SK-N-DZ (cell line): ENCODE measurements around the gene TMEM45A.
"Not testable (repeated sequence)": the region's sequence is repeated elsewhere in the genome, so short reads cannot be mapped to it uniquely, and the experiment has no call there.

Experiments
- DNase-seq: peaks from one replicate; pipeline ENCODE4 v3.0.0-alpha.2; 2015; ENCODE audit warnings: low spot score

TMEM45A gene

DNA sequence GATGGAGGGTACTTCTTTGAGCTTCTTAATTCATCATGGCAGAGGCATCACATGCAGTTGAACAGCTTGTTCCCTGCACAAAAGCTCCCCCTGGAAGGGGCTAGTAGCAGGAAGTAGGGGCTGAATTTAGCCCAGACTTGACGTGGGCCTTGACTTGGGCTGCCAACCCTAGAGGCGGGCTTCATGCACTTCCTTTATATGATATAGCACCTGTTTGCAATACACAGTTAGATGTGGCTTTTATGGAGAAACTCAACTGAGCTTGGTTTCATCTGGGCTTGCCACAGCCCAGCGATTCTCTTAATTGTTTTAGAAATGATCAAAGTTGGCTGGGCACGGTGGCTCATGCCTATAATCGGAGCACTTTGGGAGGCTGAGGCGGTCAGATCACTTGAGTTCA is 83.3 kb downstream of the TMEM45A start:
- DNase-seq = no peak

DNA sequence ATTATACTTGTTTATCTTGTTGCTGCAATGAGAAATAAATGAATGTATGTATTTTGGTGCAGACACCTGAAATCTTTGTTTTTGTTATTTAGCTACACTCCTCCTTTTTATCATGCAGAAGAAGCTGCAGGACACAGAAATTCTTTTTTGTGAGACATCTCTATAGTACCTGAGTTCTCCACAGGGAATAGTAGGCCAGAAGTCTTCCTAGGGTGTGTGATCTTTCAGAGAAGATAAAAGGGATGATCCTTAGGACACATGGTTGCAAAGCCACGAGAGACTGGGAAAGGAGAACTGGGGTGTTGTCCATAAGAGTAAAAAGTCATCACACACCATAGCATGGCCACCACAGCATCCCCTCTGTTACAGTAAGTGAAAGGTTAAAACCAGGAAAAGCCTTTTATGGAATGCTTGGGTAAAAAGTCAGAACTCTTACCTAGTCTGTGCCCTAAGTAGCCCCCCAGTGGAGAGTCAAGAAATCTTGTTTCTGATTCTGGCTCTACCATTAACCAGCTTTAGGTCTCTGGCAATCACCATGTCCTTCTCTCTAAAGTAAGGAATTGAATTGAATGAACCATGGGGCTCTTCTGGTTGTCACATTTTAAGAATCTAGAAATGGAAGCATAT is 85.1 kb downstream of the TMEM45A start:
- no peak for DNase-seq

DNA sequence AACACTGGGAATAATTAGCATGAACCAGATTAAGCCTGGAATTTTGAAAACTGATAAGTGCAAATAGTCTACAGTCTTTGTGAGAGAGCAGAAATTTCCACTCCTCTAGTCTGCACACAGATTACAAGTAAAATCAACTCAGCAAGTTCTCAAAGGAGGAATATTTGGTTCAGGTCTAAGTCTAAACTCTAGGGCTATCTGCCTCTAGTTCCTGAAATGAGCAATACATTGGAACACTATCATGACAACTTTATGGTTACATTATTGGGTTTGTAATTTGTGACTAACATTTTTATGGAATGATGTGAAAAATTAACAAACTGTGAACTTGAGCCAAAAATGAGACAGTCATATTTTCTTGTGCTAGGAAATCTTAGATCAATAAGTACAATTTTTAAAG is 86.2 kb downstream of the TMEM45A start:
- DNase-seq = no peak

DNA sequence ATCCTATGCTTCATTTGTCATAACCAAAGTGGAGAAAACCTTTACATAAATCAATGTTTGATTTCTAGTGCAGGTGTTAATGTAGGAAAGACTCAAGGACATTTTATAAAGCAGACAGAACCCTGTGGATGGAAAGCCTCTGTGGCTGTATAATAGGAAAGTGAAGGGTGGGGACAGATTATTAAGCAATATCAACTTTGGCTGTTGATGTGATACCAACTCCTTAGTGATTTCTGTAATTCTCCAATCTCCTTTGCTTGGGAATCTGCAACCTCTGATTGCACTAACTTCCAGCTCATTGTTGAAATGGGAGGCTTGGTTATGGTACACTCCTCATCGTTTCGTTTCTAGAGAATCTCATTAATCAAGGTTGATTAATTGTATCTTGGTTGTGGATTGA is 87.7 kb downstream of the TMEM45A start:
- DNase-seq = no peak

DNA sequence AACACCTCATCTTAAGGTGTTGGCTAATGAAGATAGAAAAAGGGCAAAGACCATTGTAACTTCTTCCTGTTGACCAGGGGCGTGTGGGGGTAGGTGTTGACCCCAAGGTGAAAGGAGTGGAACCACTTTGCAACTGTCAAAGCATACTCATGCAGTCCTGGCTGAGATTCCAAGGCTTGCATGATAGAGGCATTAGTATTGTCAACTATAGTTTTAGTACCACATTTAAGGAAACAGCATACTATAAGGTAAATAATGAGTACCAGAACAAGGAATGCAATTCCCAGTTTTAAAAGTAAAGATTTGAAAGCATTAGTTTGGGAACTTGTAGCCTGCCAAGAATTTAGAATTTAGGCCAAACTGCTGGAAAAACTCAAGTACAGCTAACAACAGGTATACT is 89.2 kb downstream of the TMEM45A start:
- no peak for DNase-seq

DNA sequence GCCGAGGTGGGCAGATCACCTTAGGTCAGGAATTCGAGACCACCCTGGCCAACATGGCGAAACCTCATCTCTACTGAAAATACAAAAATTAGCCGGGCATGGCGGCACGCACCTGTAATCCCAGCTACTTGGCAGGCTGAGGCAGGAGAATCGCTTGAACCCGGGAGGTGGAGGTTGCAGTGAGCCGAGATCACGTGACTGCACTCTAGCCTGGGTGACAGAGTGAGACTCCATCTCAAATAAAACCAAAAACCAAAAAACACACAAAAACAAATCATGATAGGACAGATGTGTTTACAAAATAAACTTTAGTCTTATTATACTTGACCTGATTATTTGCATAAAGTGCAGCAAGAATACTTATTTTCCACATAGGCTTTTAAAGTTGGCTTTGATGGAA is 89.7 kb downstream of the TMEM45A start:
- not testable (repeated sequence) for DNase-seq

DNA sequence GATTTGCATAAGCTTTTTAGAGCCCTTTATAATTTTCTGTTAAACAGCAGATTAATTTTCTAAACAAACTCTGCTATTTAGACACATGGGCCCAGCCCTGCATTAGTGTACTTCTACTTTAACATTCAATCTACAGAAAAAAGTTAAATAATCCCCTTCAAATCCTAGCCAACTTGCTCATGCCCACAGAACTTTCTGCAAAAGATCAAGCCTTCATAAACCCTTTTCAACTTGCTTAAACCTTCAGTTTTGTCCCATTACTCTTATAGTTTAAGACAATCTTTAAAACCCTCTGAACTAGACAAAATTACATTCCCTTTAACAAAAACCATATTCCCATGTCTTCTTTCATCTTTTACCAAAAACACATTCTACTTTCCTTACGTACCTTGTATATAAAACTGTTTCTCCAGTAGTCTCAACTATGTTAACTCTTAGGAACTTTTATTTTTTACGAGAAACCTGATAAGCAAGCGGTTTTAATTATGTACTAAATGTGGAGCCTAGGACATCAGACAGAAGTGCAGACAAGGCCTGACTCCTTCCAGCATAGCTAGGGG is 91.8 kb downstream of the TMEM45A start:
- DNase-seq = no peak

DNA sequence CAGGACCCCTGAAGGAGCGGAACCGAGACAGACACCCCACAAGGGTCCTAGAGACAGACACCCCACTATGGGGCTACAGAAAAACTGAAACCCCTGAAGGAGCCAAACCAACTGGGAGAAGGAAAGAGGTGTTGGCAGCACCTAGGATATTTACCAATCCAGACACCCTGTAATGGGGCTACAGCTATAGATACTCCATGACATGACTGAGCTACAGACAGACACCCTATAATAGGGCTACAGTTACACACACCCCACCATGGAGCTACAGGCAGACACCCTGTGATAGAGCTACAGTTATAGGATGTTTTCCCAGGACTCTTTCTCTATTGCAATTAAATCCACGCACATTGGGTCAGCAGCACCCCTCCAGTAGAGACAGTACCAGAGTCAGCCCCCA is 94.4 kb downstream of the TMEM45A start:
- no peak for DNase-seq

DNA sequence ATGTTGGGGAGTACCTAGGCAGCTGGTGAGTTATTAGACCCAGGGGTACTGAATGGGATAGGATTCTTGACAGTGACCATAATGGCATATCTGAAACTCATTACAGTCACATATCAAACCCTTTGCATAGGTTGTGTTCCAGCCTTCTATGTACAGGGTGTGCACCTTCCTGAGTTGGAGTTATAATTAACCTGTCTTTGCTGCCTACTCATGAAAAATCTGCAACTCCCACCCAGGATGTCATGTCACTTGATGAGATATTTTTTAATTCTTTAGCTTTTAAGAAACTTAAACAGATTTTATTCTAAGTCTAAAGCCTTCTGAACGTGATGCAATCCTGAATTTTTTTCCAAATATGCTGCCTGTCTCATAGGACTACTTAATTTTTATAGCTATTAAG is 95.8 kb downstream of the TMEM45A start:
- no peak for DNase-seq

DNA sequence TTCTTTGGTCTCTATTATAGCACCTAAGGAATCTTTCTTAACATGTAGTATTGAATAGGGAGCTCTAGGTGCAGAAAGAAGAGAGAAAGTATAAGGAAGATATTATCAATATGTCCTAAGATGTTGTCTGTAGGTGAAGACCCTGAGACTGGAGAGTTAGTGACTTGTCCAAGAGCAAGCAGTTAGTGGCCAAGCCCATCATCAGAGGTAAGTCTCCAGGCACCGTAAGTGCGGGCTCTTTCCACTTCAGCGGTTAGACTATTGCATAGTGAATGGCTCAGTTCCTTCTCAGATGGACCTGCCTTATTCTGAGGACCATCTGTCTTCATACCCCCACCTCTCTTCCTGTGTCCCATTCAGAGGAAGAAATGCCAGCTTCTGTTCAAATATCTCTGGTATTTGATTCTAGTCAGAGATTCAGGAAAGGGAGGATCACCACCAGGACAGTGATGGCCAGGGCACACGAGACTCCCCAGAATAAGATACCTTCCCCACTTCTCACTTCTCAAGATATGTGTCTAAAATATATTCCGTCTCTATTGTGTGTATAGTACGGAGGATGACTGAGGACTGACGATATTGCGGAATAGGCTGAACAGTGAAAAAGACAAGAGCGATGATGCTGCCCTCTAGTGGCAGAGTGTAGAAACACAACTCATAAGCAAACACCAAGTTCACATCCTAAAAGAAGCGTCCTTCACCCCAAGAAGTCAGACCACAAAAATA is 97.9 kb downstream of the TMEM45A start:
- peak; percentile 67 for DNase-seq

DNA sequence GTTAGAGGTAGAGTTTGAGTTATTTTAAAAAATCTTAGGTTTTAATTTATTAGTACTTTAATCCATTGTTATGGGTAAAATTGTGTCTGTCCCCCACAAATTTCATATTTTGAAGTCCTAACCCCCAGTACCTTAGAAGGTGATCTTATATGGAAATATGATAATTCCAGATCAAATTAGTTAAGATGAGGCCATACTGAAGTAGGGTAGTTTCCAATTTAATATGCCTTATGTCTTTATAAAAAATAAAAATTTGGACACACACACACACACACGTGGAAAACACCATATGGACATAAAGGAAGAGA is 98.4 kb downstream of the TMEM45A start:
- DNase-seq = no peak

DNA sequence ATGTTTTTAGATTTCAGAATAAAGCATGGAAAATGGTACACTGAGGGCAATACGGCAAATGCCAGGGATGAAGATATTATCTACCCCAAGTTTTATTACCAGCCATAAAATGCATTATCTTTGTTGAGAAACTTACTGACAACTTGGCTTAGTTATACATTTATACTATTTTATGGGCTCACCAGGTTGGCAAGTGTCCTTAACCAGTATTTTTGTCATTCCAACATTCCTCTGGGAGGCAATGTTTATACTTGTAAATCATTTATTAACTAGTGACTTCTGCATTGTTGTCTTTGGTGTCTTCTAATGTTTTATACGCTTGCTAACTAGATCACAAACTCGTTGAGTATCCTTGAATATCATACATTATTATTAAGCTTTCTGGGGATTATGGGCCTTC is 99.0 kb downstream of the TMEM45A start:
- no peak for DNase-seq

DNA sequence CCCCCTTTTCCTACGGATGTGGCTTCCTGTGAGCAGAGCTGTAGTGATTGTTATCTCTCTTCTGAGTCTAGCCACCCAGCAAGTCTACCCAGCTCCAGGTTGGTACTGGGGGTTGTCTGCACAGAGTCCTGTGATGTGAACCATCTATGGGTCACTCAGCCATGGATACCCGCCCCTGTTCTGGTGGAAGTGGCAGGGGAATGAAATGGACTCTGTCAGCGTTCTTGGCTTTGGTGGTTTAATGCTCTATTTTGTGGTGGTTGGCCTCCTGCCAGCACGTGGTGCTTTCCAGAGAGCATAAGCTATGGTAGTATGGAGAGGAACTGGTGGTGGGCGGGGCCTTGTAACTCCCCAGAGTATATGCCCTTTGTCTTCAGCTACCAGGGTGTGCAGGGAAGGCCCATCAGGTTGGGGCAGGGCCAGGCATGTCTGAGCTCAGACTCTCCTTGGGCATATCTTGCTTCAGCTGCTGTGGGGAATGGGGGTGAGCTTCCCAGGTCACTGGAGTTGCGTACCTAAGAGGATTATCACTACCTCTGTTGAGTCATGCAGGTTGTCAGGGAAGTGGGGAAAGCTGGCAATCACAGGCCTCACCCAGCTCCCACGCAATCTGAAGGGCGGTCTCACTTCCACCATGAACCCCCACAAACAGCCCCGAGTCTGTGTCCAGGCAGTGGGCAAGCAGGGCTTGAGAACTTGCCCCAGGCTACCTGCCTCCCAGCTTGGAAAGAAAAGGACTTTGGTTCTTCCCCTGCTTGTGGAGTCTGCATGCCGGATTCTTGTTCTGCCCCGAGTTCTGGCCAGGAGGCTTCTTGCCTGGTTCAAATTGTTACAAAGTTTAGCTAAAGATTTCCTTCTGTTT is 108.0 kb downstream of the TMEM45A start:
- no peak for DNase-seq

DNA sequence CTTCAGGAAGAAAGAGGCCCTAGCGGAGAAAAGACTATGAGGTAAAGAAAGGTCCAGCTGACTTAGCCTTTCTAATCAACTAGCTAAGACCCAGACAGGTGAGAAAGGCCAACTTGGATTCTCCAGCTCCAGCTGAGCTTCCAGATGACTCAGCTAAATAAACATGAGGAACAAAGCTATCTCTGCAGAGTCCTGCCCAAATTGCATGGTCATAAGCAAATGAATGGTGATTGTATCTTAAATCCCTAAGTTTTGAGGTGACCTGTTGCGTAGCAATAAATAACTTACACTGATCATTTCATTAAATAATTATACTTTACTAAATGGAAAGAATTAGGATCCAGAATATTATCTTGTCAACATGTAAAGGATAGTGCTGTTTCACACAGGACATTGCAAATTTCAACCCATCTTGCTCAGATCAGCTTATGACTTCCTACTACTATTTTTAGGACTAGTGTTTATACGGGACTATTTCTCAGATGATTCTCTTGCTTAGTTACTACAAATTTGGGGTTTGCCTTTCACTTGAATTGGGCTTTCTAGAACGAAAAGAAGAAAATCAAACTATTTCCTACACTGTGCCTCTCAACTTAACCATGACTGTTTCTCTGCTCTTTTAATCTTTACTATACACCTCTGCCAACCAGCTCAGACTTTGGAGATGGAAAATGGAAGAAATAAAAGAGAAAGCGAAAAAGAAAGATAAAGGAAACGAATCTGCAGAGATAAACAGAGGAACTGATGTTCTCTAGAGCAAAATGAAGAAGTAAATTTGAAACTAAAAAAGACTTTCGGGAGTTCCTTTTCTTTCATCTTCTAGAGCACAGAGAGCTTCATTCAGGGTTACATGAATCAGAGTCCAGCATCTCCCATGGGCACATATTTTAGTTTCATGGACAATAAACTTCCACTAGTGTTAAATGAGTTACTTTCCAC is 110.4 kb downstream of the TMEM45A start:
- no peak for DNase-seq

DNA sequence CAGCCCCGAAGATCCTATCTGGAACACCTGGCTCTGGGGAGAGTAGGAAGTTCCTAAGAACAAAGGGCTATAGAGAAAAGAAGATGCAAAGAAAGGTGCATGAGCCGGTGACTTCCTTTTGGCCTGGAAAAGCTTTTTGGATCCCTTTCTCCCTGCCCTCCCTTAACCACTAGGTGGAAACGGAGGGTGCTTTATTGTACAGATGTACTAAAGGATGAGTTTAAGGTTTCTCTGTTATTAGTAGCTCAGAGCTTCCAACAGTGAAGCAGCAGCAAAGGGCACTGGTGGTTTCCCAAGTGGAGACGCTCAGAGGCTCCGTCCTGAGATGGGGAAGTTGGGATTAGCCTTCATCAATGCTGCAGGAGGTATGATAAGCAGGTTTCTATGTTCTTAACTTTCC is 111.0 kb downstream of the TMEM45A start:
- peak; percentile 5 for DNase-seq

DNA sequence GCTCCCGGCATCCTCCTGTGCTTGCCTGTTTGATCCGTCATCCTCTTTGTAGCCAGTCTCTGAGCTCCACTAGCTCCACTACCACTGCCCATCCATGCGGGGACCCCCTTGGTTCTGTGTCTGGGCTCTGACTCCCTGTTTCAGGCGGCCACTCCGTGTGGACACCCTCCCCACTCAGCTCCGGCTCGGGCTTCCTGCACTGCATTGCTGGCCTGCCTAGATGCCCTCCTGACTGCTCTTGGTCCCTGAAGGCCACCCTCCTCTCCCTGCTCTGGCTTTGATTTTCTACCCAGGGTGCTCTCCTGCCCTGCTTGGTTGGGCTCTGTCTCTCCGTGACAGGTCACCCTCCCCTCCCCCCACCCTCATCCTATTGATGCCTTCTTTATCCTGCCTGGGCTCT is 112.9 kb downstream of the TMEM45A start:
- DNase-seq = no peak

DNA sequence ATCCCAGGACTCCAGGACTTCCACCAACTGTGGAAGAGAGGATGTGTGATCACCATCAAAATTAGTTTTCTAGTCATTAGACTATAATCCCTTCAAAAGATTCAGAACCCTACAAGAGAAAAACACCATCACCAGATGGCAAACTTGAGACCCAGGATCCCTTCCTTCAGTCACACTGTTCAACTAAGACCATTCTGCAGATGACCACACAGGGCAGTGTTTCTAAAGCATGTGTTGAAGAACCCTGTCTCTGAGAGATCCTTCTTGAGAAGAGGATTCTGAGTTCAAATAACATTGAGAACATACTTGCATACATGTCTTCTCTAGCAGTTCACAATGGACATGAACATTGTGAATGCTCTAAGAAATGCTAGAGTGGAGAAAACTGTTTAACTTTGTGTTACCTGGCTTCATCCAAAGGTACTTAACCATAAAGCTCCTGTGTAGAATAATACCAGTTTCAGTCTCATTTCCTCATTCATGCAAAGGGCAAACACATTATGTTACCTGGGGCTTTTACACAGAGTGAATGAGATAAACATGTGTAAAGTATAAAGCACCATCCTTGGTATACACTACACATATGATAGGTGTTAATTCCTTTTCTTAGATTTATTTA is 114.6 kb downstream of the TMEM45A start:
- DNase-seq = no peak

DNA sequence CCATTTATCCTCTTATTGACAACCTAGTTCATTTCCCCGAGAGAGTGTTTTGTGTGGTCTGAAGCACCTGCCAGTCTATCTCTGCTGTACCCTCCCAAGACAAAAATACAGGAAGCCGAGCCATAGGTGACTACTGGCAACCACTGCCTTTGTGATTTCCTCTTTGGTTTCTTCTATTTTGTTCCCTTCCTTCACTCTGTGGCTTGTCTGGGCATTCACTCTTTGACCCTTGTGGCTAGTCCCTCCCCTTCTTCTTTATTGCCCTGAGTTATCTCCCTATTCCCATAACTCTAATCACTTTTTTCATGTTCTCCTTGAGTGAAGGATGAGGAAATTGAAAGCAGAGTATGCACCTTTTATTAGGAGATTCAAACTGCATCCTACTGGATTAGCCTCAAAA is 116.9 kb downstream of the TMEM45A start, which contains the start of gene ADGRG7:
Gene ADGRG7, plus strand, starts transcription at position 297 of the 400 bp plus-strand sequence. CDS start 256 bp downstream, outside the sequence.
- no peak for DNase-seq

DNA sequence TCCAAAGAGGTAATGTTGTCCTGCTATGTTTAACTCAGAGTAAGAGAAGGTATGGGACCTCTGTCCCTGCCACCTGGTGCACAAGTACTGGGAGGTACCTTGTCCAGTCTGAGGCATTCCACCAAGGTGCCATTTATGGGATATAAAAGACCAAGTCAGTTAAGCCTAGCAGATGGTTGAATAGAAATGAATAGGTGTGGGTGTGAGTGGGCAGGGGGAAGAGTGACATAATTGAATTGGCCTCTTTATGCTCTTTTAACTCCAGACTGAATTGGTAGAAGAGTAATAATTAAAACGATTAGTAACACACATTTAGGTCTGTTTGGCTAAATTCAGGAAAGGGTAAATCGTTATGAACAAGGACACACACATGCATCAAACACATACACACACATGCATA is 117.5 kb downstream of the TMEM45A start:
- no peak for DNase-seq

DNA sequence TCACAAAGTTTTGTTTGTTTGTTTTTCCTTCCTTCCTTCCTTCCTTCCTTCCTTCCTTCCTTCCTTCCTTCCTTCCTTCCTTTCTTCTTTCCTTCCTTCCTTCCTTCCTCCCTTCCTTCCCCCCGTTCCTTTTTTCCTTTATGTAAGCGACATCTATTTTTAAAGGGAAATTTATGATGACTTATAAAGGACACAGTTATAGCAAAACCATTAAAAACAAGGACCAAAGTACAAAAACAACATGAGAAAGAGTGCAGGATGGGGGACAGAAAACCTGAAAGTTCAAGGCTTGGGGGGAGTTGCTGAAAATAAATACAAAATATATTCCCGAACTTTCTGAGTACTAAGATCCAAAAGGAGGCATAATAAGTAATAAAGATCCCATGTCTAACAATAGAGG is 118.8 kb downstream of the TMEM45A start:
- no peak for DNase-seq
